ENCODE measurements around the gene DHX8.
A peak's percentile ranks its signal among the peaks of the same experiment; 100 is the strongest.
"Not testable (repeated sequence)": the region's sequence is repeated elsewhere in the genome, so short reads cannot be mapped to it uniquely, and the experiment has no call there.

The DHX8 gene

GRCh38 chr17:43483674-43484551, at the start of gene DHX8:
Gene DHX8 (plus strand): TSS chr17:43483975. CDS start chr17:43484038, 63 bp downstream.
- peak; percentile 97 to 100 for DNase-seq

- no peak for DNase-seq
Observed at GRCh38 chr17:43434902-43435319, 48.9 kb upstream of the DHX8 start.

DNA sequence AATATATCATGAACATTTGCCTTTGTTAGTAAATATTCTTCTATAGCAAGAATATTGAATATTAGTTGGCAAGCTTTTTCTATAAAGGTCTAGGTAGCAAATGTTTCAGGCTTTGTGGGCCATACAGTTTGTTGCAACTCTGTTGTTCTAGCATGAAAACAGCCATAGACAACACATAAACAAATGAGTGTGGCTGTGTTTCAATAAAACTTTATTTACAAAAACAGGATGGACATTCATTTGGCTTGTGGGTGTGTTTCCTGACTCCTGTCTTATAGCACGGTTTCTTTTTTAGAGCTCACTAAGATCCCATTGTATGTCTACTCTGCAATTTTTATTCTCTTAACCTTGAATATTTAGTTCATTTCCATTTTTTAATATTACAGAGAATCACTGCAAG, 46.0 kb upstream of the DHX8 start:
- DNase-seq: no peak

DNA sequence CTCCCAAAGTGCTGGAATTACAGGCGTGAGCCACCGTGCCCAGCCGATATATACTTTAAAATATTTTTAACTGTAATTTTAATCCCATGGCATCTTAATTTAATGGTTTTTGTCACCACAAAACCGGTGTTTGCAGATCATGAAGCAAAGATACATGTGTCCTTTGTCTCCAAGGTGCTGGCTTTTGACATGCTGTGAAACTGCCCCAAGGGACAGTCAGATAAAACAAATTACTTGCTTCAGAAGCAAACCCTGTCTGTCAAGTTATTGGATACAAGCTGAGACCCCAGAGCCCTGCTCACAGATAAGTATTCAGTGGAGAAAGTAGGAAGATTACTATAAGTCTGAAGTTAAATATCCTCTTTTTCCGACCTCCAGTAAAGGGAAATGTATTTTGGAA, 45.1 kb upstream of the DHX8 start:
- no peak for DNase-seq

- no peak for DNase-seq
Observed at GRCh38 chr17:43439041-43439440, 44.7 kb upstream of the DHX8 start.

- peak in 1 of 2 donors; percentile 20 for DNase-seq
Observed at GRCh38 chr17:43442711-43443110, 41.1 kb upstream of the DHX8 start.

GRCh38 chr17:43443381-43443780, 40.4 kb upstream of the DHX8 start:
- no peak for DNase-seq

- no peak for DNase-seq
Observed at GRCh38 chr17:43444223-43445008, 39.4 kb upstream of the DHX8 start.

GRCh38 chr17:43445009-43445589, 38.7 kb upstream of the DHX8 start:
- no peak for DNase-seq

GRCh38 chr17:43446773-43447172, 37.0 kb upstream of the DHX8 start:
- no peak for DNase-seq

GRCh38 chr17:43448720-43449469, 34.9 kb upstream of the DHX8 start:
- no peak for DNase-seq

- no peak for DNase-seq
Observed at GRCh38 chr17:43449470-43450248, 34.1 kb upstream of the DHX8 start.

DNA sequence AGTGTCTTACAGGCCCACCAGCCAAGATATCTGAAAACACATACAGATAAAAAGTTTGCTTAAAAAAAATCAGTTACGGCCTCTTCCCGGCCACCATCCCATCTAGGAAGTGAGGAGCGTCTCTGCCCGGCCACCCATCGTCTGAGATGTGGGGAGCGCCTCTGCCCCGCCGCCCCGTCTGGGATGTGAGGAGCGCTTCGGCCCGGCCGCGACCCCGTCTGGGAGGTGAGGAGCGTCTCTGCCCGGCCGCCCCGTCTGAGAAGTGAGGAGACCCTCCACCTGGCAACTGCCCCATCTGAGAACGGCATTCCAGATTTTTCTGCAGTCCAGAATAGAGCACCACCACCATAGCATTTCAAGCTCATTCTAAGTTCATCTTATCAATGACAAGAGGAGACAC, 33.0 kb upstream of the DHX8 start:
- not testable (repeated sequence) for DNase-seq

DNA sequence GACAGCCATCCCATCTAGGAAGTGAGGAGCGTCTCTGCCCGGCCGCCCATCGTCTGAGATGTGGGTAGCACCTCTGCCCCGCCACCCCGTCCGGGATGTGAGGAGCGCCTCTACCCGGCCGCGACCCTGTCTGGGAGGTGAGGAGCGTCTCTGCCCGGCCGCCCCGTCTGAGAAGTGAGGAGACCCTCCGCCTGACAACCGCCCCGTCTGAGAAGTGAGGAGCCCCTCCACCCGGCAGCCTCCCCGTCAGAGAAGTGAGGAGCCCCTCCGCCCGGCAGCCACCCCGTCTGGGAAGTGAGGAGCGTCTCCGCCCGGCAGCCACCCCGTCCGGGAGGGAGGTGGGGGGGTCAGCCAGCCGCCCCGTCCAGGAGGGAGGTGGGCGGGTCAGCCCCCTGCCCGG, 32.0 kb upstream of the DHX8 start:
- not testable (repeated sequence) for DNase-seq

GRCh38 chr17:43453331-43453812, 30.4 kb upstream of the DHX8 start:
- no peak for DNase-seq

DNA sequence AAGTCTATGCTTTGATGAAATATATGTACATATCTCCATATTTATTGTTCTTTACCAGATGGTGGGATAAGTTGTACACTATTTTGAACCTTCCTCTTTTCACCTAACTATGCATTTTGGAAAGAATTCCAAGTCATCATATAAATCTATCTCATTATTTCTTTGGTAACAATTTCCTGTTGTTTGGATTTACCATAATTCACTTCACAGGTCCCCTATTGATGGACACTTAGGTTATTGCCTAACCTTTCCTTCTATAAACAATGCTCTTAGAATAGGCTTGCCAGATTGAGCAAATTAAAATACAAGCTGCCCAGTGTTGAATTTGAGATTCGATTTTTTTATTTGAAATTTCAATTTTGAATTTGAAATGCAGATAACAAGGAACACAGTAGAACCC, 28.9 kb upstream of the DHX8 start:
- DNase-seq: no peak

DNA sequence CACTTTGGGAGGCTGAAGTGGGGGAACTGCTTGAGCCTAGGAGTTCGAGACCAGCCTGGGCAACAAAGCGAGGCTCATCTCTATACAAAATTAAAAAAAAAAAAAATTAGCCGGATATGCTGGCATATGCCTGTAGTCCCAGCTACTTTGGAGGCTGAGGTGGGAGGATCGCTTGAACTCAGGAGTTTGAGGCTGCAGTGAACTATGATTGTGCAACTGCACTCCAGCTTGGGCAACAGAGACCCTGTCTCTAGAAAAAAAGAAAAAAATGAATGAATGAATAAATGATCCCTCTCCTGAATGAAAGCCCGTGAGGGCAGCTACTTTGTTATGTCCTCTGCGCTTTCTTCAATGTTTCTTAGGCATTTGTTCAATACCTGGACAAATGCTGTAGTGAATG, 27.7 kb upstream of the DHX8 start:
- no peak for DNase-seq

GRCh38 chr17:43456661-43457361, 27.0 kb upstream of the DHX8 start:
- DNase-seq: no peak

DNA sequence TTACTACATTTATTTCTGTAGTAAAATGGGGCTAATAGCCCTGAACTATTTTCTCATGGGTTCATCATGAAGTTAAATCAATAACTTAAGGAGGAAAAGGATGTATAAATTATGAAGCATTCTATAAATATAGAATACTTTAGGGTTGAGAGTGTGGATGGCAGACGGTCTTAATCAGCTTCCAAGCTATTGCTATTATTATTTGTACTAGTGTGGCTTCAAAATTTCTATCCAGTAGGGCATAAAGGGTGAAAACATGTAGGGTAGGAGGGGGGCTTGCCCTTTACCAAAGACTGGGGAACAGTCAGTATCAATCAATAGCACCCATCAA, 26.4 kb upstream of the DHX8 start:
- no peak for DNase-seq

GRCh38 chr17:43459878-43460277, 23.9 kb upstream of the DHX8 start:
- DNase-seq: not testable (repeated sequence)

- no peak for DNase-seq
Observed at GRCh38 chr17:43461185-43461584, 22.6 kb upstream of the DHX8 start.

Data from hippocampal formation (tissue), 2 donors.